ENCODE measurements around the gene PRELID1.
"Not testable (repeated sequence)": the region's sequence is repeated elsewhere in the genome, so short reads cannot be mapped to it uniquely, and the experiment has no call there.

PRELID1 gene

GRCh38 chr5:177303121-177303924 lies at the start of gene PRELID1, which contains the start of gene RAB24:
Gene PRELID1, plus strand, starts transcription at chr5:177303799. Its CDS starts 187 bp downstream, at chr5:177303986.
Gene RAB24, minus strand, starts transcription at chr5:177303719. Its CDS starts 431 bp downstream, at chr5:177303288.
- H3K4me1 ChIP-seq (ENCODE audit: control insufficient read depth, insufficient read depth, low read length): peaks cover 3% of the 10 kb centered on the region; the same call in 1 of the 2 replicates

GRCh38 chr5:177256296-177256695 lies 47.3 kb upstream of the PRELID1 start:
- H3K36me3 ChIP-seq (ENCODE audit: control insufficient read depth, insufficient read depth, low read length): peaks cover 19% of the 10 kb centered on the region; the same call in 1 of the 2 replicates
- DNase-seq (ENCODE audit: low read depth, low spot score): no peak
- H3K9me3 ChIP-seq (ENCODE audit: control insufficient read depth, insufficient read depth, low read length): no peaks in the 10 kb centered on the region
- H3K4me3 ChIP-seq (ENCODE audit: low read length): no peak overlapping the region
- no peak overlapping the region for H3K27ac ChIP-seq (ENCODE audit: low read length)
- no CpG with 5 or more reads among the region's 5 CpGs for WGBS (ENCODE audit: insufficient coverage, insufficient read length)
- H3K4me1 ChIP-seq (ENCODE audit: control insufficient read depth, insufficient read depth, low read length): no peaks in the 10 kb centered on the region
- H3K27me3 ChIP-seq (ENCODE audit: control insufficient read depth, insufficient read depth, low read length): no peaks in the 10 kb centered on the region

More at GRCh38 chr5:177303121-177303924, at the start of gene PRELID1, which contains the start of gene RAB24:
- Histone ChIP-seq H3K27ac (ENCODE audit: low read length) (no peak within 1 kb of the TSS), H3K4me3 (ENCODE audit: low read length) (peak within 1 kb of the TSS; percentile 80), H3K9me3 (ENCODE audit: control insufficient read depth, insufficient read depth, low read length) (no peaks in the 10 kb centered on the region), H3K36me3 (ENCODE audit: control insufficient read depth, insufficient read depth, low read length) (peaks cover 14% of the 10 kb centered on the region; the same call in 1 of the 2 replicates), H3K27me3 (ENCODE audit: control insufficient read depth, insufficient read depth, low read length) (no peaks in the 10 kb centered on the region)
- DNase-seq (ENCODE audit: low read depth, low spot score): no peak
- no CpG with 5 or more reads among the region's 100 CpGs for WGBS (ENCODE audit: insufficient coverage, insufficient read length)

GRCh38 chr5:177258711-177259110 lies 44.9 kb upstream of the PRELID1 start:
- WGBS (ENCODE audit: insufficient coverage, insufficient read length): no CpG with 5 or more reads among the region's 7 CpGs
- not testable (repeated sequence) for H3K9me3 ChIP-seq (ENCODE audit: control insufficient read depth, insufficient read depth, low read length); DNase-seq (ENCODE audit: low read depth, low spot score); H3K27me3 ChIP-seq (ENCODE audit: control insufficient read depth, insufficient read depth, low read length); H3K4me3 ChIP-seq (ENCODE audit: low read length); H3K4me1 ChIP-seq (ENCODE audit: control insufficient read depth, insufficient read depth, low read length); H3K27ac ChIP-seq (ENCODE audit: low read length)
- peaks cover 17% of the 10 kb centered on the region; the same call in 1 of the 2 replicates for H3K36me3 ChIP-seq (ENCODE audit: control insufficient read depth, insufficient read depth, low read length)

- no peak overlapping the region for H3K4me3 ChIP-seq (ENCODE audit: low read length)
- WGBS (ENCODE audit: insufficient coverage, insufficient read length): 100% methylated on average over 1 of the region's 7 CpGs
- H3K27ac ChIP-seq (ENCODE audit: low read length): no peak overlapping the region
- H3K9me3 ChIP-seq (ENCODE audit: control insufficient read depth, insufficient read depth, low read length): no peaks in the 10 kb centered on the region
- no peak for DNase-seq (ENCODE audit: low read depth, low spot score)
- H3K4me1 ChIP-seq (ENCODE audit: control insufficient read depth, insufficient read depth, low read length): no peaks in the 10 kb centered on the region
- H3K36me3 ChIP-seq (ENCODE audit: control insufficient read depth, insufficient read depth, low read length): peaks cover 23% of the 10 kb centered on the region
- H3K27me3 ChIP-seq (ENCODE audit: control insufficient read depth, insufficient read depth, low read length): no peaks in the 10 kb centered on the region
These were observed 42.6 kb upstream of the PRELID1 start for GRCh38 chr5:177260961-177261360.

GRCh38 chr5:177261510-177261909 lies 42.1 kb upstream of the PRELID1 start:
- Histone ChIP-seq H3K9me3 (ENCODE audit: control insufficient read depth, insufficient read depth, low read length) (no peaks in the 10 kb centered on the region), H3K36me3 (ENCODE audit: control insufficient read depth, insufficient read depth, low read length) (peaks cover 25% of the 10 kb centered on the region), H3K27ac (ENCODE audit: low read length) (no peak overlapping the region), H3K27me3 (ENCODE audit: control insufficient read depth, insufficient read depth, low read length) (no peaks in the 10 kb centered on the region), H3K4me3 (ENCODE audit: low read length) (no peak overlapping the region), H3K4me1 (ENCODE audit: control insufficient read depth, insufficient read depth, low read length) (no peaks in the 10 kb centered on the region)
- DNase-seq (ENCODE audit: low read depth, low spot score): no peak
- WGBS (ENCODE audit: insufficient coverage, insufficient read length): no CpG with 5 or more reads among the region's 1 CpG

- H3K27me3 ChIP-seq (ENCODE audit: control insufficient read depth, insufficient read depth, low read length): no peaks in the 10 kb centered on the region
- no peak overlapping the region for H3K4me3 ChIP-seq (ENCODE audit: low read length)
- no peaks in the 10 kb centered on the region for H3K9me3 ChIP-seq (ENCODE audit: control insufficient read depth, insufficient read depth, low read length)
- no peak overlapping the region for H3K27ac ChIP-seq (ENCODE audit: low read length)
- no peaks in the 10 kb centered on the region for H3K4me1 ChIP-seq (ENCODE audit: control insufficient read depth, insufficient read depth, low read length)
- WGBS (ENCODE audit: insufficient coverage, insufficient read length): no CpG with 5 or more reads among the region's 1 CpG
- DNase-seq (ENCODE audit: low read depth, low spot score): no peak
- H3K36me3 ChIP-seq (ENCODE audit: control insufficient read depth, insufficient read depth, low read length): peaks cover 22% of the 10 kb centered on the region
These were observed 39.4 kb upstream of the PRELID1 start for GRCh38 chr5:177264178-177264577.

- peaks cover 23% of the 10 kb centered on the region for H3K36me3 ChIP-seq (ENCODE audit: control insufficient read depth, insufficient read depth, low read length)
- H3K4me3 ChIP-seq (ENCODE audit: low read length): no peak overlapping the region
- H3K9me3 ChIP-seq (ENCODE audit: control insufficient read depth, insufficient read depth, low read length): no peaks in the 10 kb centered on the region
- no peak overlapping the region for H3K27ac ChIP-seq (ENCODE audit: low read length)
- no CpG with 5 or more reads among the region's 16 CpGs for WGBS (ENCODE audit: insufficient coverage, insufficient read length)
- no peaks in the 10 kb centered on the region for H3K27me3 ChIP-seq (ENCODE audit: control insufficient read depth, insufficient read depth, low read length)
- H3K4me1 ChIP-seq (ENCODE audit: control insufficient read depth, insufficient read depth, low read length): no peaks in the 10 kb centered on the region
- no peak for DNase-seq (ENCODE audit: low read depth, low spot score)
These were observed 38.2 kb upstream of the PRELID1 start for GRCh38 chr5:177265395-177265794.

GRCh38 chr5:177269232-177269895 lies 34.2 kb upstream of the PRELID1 start:
- Histone ChIP-seq H3K36me3 (ENCODE audit: control insufficient read depth, insufficient read depth, low read length) (peaks cover 22% of the 10 kb centered on the region), H3K27me3 (ENCODE audit: control insufficient read depth, insufficient read depth, low read length) (no peaks in the 10 kb centered on the region)
- no CpG with 5 or more reads among the region's 7 CpGs for WGBS (ENCODE audit: insufficient coverage, insufficient read length)

GRCh38 chr5:177269976-177270375 lies 33.6 kb upstream of the PRELID1 start:
- no CpG with 5 or more reads among the region's 3 CpGs for WGBS (ENCODE audit: insufficient coverage, insufficient read length)
- Histone ChIP-seq H3K27ac (ENCODE audit: low read length) (no peak overlapping the region), H3K4me1 (ENCODE audit: control insufficient read depth, insufficient read depth, low read length) (no peaks in the 10 kb centered on the region), H3K9me3 (ENCODE audit: control insufficient read depth, insufficient read depth, low read length) (no peaks in the 10 kb centered on the region), H3K27me3 (ENCODE audit: control insufficient read depth, insufficient read depth, low read length) (no peaks in the 10 kb centered on the region), H3K36me3 (ENCODE audit: control insufficient read depth, insufficient read depth, low read length) (peaks cover 22% of the 10 kb centered on the region), H3K4me3 (ENCODE audit: low read length) (no peak overlapping the region)
- no peak for DNase-seq (ENCODE audit: low read depth, low spot score)

More at GRCh38 chr5:177269232-177269895, 34.2 kb upstream of the PRELID1 start:
- H3K27ac ChIP-seq (ENCODE audit: low read length): no peak overlapping the region
- no peak overlapping the region for H3K4me3 ChIP-seq (ENCODE audit: low read length)
- no peaks in the 10 kb centered on the region for H3K4me1 ChIP-seq (ENCODE audit: control insufficient read depth, insufficient read depth, low read length)
- H3K9me3 ChIP-seq (ENCODE audit: control insufficient read depth, insufficient read depth, low read length): no peaks in the 10 kb centered on the region
- DNase-seq (ENCODE audit: low read depth, low spot score): no peak

GRCh38 chr5:177270653-177271052 lies 32.9 kb upstream of the PRELID1 start:
- no peak for DNase-seq (ENCODE audit: low read depth, low spot score)
- Histone ChIP-seq H3K9me3 (ENCODE audit: control insufficient read depth, insufficient read depth, low read length) (no peaks in the 10 kb centered on the region), H3K27ac (ENCODE audit: low read length) (no peak overlapping the region), H3K4me3 (ENCODE audit: low read length) (no peak overlapping the region), H3K27me3 (ENCODE audit: control insufficient read depth, insufficient read depth, low read length) (no peaks in the 10 kb centered on the region), H3K36me3 (ENCODE audit: control insufficient read depth, insufficient read depth, low read length) (peaks cover 18% of the 10 kb centered on the region), H3K4me1 (ENCODE audit: control insufficient read depth, insufficient read depth, low read length) (no peaks in the 10 kb centered on the region)
- no CpG with 5 or more reads among the region's 3 CpGs for WGBS (ENCODE audit: insufficient coverage, insufficient read length)
